Stomach (tissue), 9 donors: Measurements from ENCODE around the gene C1QL1. TPM values are rescaled to one million over a fixed set of nuclear protein-coding genes. Genes with fewer than 3 reads are reported as not detected.

ENCODE experiments used
- DNase-seq, 2 donors: peaks; one replicate each; pipeline versions ENCODE4 v3.0.0 to v3.0.0-alpha.2; 2013 to 2019
- H3K27ac ChIP-seq, 5 donors: fragments of 200-600 bp in 4 of 5; sonication (generic) in 4 of 5; one replicate each; pipeline ENCODE4 v1.5.1; 2013 to 2019; ENCODE audit warnings: mild to moderate bottlenecking in 1 of 5, moderate library complexity in 1 of 5
- H3K27me3 ChIP-seq, 3 donors: fragments of 200-600 bp; sonication (generic); one replicate each; pipeline ENCODE4 v1.5.1; 2017 to 2019; ENCODE audit warnings: mixed run types in 1 of 3
- H3K36me3 ChIP-seq, 4 donors: fragments of 200-600 bp; sonication (generic); 1 replicate in 3 of 4; 2 replicates in 1 of 4; pipeline ENCODE4 v1.5.1; 2016 to 2019
- H3K4me1 ChIP-seq, 4 donors: fragments of 200-600 bp; sonication (generic); one replicate each; pipeline ENCODE4 v1.5.1; 2016 to 2019
- H3K4me3 ChIP-seq, 4 donors: fragments of 200-600 bp; sonication (generic) in 3 of 4; one replicate each; pipeline ENCODE4 v1.5.1; 2016 to 2019; ENCODE audit warnings: mild to moderate bottlenecking in 1 of 4
- H3K9me3 ChIP-seq, 4 donors: fragments of 200-600 bp; sonication (generic); one replicate each; pipeline ENCODE4 v1.5.1; 2016 to 2019
- EP300 ChIP-seq: sonication (generic); formaldehyde crosslinking; IDR thresholded peaks from one replicate; pipeline ENCODE4 v1.6.1; 2017; ENCODE audit warnings: antibody characterized with exemption
- POLR2A ChIP-seq, 4 donors: fragments of 450-650 bp; IDR thresholded peaks; one replicate each; pipeline ENCODE4 v1.6.1; 2016; ENCODE audit warnings: antibody characterized with exemption in 4 of 4, control low read depth in 2 of 4, mild to moderate bottlenecking in 1 of 4, moderate library complexity in 1 of 4
- POLR2AphosphoS5 ChIP-seq, 3 donors: sonication (generic); formaldehyde crosslinking; IDR thresholded peaks; one replicate each; pipeline ENCODE4 v1.6.1; 2016; ENCODE audit warnings: antibody characterized with exemption in 3 of 3
- WGBS, 5 donors: extraction: QIAGEN DNeasy Blood & Tissue Kit in 3 of 5; methylation state at CpG; one replicate each; pipeline versions ENCODE4 v1.1.5 to v1.1.7; 2013 to 2018; 5-methylcytosine and 5-hydroxymethylcytosine counted together
- intact Hi-C: fragments of 100-400 bp; cut with DNase I; formaldehyde crosslinking; loops from one replicate; pipeline ENCODE4 v1.15.1; 2023; ENCODE audit warnings: low total_unique reads
- polyA plus RNA-seq, 3 donors: library from polyadenylated mRNA; stranded (reverse); fragments of 200-250 nt; gene quantifications; one replicate each; pipeline ENCODE4 v1.2.3, GENCODE V29; 2013
- total RNA-seq, 5 donors: library from RNA; depleted of rRNA; stranded (reverse); fragments of >200 nt; gene quantifications; one replicate each; pipeline versions ENCODE4 v1.1.0 to v1.2.3, GENCODE V29; 2014 to 2016
- TF ChIP-seq, protein P1 (sequence below), 7 experiments: fragments of 450-650 bp in 4 of 7; fragments of 200-600 bp in 3 of 7; sonication (generic) in 3 of 7; IDR thresholded peaks; one replicate each; pipeline ENCODE4 v1.5.1; 2016 to 2019; ENCODE audit warnings: antibody characterized with exemption in 7 of 7, control low read depth in 2 of 7, mild to moderate bottlenecking in 1 of 7
- donor health status: healthy with polysubstance abuse.
- donor health status: Bipolar disorder and iron deficiency.
- donor health status: healthy.

Gene C1QL1
- total and polyA plus RNA-seq, 8 donors = 2.2 to 16.3 (median 5.2) TPM; not detected in 1

DNA sequence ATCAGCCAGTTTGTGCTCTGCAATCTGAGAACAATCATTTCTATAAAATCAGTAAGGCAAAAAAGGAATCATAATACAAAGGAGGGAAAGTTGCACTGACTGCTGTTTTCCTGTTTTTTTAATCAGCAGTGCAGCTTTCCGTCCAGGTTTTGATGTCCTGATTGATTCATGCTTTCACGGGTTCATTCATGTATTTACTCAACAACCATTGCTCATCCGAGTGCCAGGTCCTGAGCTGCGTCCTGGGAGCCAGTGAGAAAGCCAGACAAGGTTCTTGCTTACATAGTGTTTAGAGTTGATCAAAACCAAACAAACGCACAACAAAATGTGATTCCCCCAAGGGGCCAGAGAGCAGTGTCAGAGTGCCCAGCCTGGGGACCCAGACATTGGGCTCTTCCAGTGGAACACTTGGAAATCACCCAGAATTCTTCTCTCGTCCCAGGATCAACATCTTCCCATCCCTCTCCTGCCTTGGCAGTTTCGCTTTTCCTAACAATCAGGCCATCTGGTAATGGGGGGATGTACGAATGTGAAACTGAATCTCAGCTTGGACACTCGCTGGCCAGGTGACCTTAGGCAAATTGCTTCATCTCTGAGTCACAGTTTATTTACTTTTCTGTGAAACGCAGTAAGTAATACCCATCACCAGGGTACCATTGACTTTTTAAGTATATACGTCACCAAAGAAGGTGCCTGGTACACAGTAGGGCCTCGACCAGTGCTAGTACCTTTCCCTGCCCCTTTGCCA lies 13.3 kb upstream of the C1QL1 start:
- Histone ChIP-seq H3K27ac (peak overlapping the region in 4 of 5 donors; percentile 42 to 77 (median 70)), H3K4me1 (peaks cover 31 to 52% (median 44%) of the 10 kb centered on the region in 4 donors), H3K4me3 (peak overlapping the region in 1 of 4 donors; percentile 24), H3K9me3 (no peaks in the 10 kb centered on the region), H3K36me3 (no peaks in the 10 kb centered on the region), H3K27me3 (peaks cover 0 to 43% (median 0%) of the 10 kb centered on the region in 3 donors)
- no peak for DNase-seq
- WGBS, 5 donors = 17 to 32% (median 22%) methylated on average over 12 of the region's 12 CpGs
- intact Hi-C loops = no loop called here
- TF ChIP-seq, protein P1, sequence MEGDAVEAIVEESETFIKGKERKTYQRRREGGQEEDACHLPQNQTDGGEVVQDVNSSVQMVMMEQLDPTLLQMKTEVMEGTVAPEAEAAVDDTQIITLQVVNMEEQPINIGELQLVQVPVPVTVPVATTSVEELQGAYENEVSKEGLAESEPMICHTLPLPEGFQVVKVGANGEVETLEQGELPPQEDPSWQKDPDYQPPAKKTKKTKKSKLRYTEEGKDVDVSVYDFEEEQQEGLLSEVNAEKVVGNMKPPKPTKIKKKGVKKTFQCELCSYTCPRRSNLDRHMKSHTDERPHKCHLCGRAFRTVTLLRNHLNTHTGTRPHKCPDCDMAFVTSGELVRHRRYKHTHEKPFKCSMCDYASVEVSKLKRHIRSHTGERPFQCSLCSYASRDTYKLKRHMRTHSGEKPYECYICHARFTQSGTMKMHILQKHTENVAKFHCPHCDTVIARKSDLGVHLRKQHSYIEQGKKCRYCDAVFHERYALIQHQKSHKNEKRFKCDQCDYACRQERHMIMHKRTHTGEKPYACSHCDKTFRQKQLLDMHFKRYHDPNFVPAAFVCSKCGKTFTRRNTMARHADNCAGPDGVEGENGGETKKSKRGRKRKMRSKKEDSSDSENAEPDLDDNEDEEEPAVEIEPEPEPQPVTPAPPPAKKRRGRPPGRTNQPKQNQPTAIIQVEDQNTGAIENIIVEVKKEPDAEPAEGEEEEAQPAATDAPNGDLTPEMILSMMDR (IDR thresholded peaks at IDR 0.05) = no peak
- peak in 1 of 3 donors; percentile 57 for TF ChIP-seq POLR2AphosphoS5 (IDR thresholded peaks at IDR 0.05)

DNA sequence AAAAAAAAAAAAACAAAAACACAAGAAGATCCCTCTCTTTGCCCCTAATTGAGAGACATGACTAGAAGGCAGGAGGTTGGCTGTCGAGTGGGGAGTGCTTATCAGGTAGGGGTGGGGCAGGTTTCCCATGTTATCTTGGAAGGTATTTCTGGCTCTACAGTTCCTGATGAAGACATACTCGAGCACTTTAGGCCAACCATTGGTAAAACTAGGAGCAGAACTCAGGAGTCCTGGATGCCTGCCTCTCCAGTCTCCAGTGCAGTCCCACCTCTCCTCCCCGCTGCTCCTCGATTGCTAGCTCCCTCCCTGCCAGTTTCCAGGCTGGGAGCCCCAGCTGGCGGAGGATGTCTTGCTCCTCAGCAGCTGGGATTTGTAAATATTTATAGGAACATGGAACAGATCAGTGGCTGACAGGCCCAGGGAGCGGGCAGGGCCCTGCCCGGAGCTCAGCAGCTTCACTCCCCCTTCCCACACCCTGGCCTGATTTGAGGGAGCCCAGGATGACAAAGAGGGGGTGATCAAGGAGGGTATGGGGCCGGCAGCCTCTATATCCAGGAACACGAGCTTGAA lies 11.4 kb upstream of the C1QL1 start:
- H3K4me1 ChIP-seq = peaks cover 31 to 56% (median 45%) of the 10 kb centered on the region in 4 donors
- intact Hi-C loops = no loop called here

DNA sequence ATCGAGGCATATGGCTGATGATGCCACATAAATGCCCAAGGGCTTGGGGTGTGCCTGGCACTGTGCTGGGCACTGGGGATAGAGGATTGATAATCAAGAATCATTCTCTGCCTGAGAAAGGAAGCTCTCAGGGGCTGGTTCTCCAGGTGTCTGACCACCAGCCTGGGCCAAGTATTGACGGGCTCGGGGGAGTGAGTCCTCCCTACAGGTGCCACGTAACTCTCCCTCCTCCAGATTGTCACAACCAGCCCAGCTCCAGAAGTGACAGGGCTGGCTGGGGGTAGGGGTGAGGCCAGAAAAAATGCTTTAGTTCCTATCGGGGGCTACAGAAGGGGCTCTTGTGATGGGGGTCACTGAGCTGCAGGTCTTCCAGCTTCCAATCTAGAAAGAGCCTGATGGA lies 10.7 kb upstream of the C1QL1 start:
- H3K4me1 ChIP-seq = peaks cover 31 to 56% (median 45%) of the 10 kb centered on the region in 4 donors
- WGBS, 5 donors = 81 to 93% (median 88%) methylated on average over 5 of the region's 5 CpGs
- no peak for DNase-seq
- intact Hi-C loops = no loop called here
- no peak overlapping the region for H3K4me3 ChIP-seq
- H3K27ac ChIP-seq = peak overlapping the region in 4 of 5 donors; percentile 20 to 73 (median 59)
- peaks cover 0 to 43% (median 0%) of the 10 kb centered on the region in 3 donors for H3K27me3 ChIP-seq
- no peaks in the 10 kb centered on the region for H3K9me3 ChIP-seq
- TF ChIP-seq EP300 = no peak
- TF ChIP-seq POLR2AphosphoS5 (IDR thresholded peaks at IDR 0.05) = no peak
- no peak for TF ChIP-seq POLR2A (IDR thresholded peaks at IDR 0.05)
- TF ChIP-seq, protein P1 (IDR thresholded peaks at IDR 0.05) = no peak
- H3K36me3 ChIP-seq = no peaks in the 10 kb centered on the region

More for the DNA sequence above, 11.4 kb upstream of the C1QL1 start:
- peak overlapping the region in 4 of 5 donors; percentile 11 to 73 (median 59) for H3K27ac ChIP-seq
- peaks cover 0 to 43% (median 0%) of the 10 kb centered on the region in 3 donors for H3K27me3 ChIP-seq
- H3K36me3 ChIP-seq = no peaks in the 10 kb centered on the region
- H3K4me3 ChIP-seq = no peak overlapping the region
- WGBS, 5 donors = 18 to 38% (median 21%) methylated on average over 5 to 9 of the region's 9 CpGs
- TF ChIP-seq POLR2AphosphoS5 (IDR thresholded peaks at IDR 0.05) (peak; percentile 40 to 74 (median 67)), POLR2A (IDR thresholded peaks at IDR 0.05) (no peak)
- no peaks in the 10 kb centered on the region for H3K9me3 ChIP-seq
- peak in 1 of 2 donors; percentile 87 for DNase-seq

DNA sequence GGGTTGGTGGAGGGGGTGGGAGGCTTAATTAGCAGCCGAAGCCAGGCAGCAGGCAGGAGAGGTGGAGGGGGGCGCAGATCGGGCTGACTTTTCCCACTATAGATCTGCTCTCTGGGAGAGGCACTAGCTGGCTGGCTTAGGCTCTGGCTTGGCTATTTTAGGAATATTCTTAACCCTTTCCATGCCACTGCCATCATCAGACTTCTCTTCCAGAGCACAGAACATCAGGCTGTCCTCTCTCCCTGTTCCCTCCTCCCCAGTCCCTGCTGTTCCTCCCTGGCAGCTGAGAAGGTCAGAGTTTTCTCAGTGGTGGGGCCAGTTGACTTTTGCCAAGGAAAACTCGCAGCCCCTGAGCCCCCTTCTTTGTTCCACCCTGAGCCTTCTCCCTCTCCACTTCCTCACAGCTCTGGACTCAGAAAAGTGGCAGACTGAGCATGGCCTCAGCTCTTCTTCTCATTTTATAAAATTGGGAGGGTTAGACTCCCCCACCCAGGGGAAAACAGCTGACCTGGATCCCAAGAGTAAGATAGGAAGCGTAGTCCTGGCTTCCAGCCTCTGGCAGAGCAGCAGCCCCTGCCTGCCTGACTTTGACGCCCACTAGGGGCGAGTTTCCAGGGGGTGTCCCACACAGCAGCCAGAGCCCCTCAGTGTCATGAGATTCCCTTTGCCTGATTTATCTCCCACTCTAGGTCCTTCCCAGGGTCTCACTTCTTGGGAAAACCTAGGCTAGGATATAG lies 9.9 kb upstream of the C1QL1 start:
- TF ChIP-seq POLR2AphosphoS5 (IDR thresholded peaks at IDR 0.05) = no peak
- TF ChIP-seq POLR2A (IDR thresholded peaks at IDR 0.05) = no peak
- TF ChIP-seq EP300 = no peak
- TF ChIP-seq, protein P1 (IDR thresholded peaks at IDR 0.05) = no peak
- H3K27me3 ChIP-seq = peaks cover 0 to 43% (median 0%) of the 10 kb centered on the region in 3 donors
- H3K36me3 ChIP-seq = no peaks in the 10 kb centered on the region
- H3K4me3 ChIP-seq = no peak overlapping the region
- H3K4me1 ChIP-seq = peaks cover 31 to 56% (median 45%) of the 10 kb centered on the region in 4 donors
- 38 to 57% (median 49%) methylated on average over 6 to 7 of the region's 7 CpGs for WGBS, 5 donors
- H3K9me3 ChIP-seq = no peaks in the 10 kb centered on the region
- H3K27ac ChIP-seq = peak overlapping the region in 4 of 5 donors; percentile 20 to 73 (median 59)
- DNase-seq = peak in 1 of 2 donors; percentile 63
- intact Hi-C loops = no loop called here
